Endothelial cell of umbilical vein (primary cell): ENCODE measurements around the gene FGR. TPM values are rescaled to one million over a fixed set of nuclear protein-coding genes. Genes with fewer than 3 reads are reported as not detected.

Experiments
- BruUV-seq: library from RNA; stranded (reverse); fragments of 400-500 nt; replicated peaks from 2 replicates; lab custom pipeline; 2021; lab: Mats Ljungman, UMichigan
- CTCF ChIA-PET: fragments of 300-600, 350-600 bp; sonication (Branson Sonifier 250); formaldehyde crosslinking; loops from one replicate; lab custom pipeline; 2021; ENCODE audit warnings: antibody characterized with exemption, inconsistent platforms; lab: Charles Lee
- POLR2A ChIA-PET: fragments of 300-600, 350-600 bp; sonication (Branson Sonifier 250); formaldehyde crosslinking; loops from one replicate; lab custom pipeline; 2021; ENCODE audit warnings: antibody characterized with exemption, inconsistent platforms; lab: Charles Lee
- DNase-seq: peaks from one replicate; pipeline ENCODE4 v3.0.0-alpha.2; 2011; ENCODE audit warnings: low read depth, low spot score
- FAIRE-seq: peaks from 2 replicates; lab custom pipeline; 2011; peaks lifted over from hg19 to GRCh38; lab: Jason Lieb, UNC
- H2AFZ ChIP-seq: 2 replicates; pipeline ENCODE4 v1.6.0; 2012; ENCODE audit warnings: low read depth, low read length, control low read depth, inconsistent platforms
- H3K27ac ChIP-seq: 2 replicates; pipeline ENCODE4 v1.5.1; 2011; ENCODE audit warnings: low read depth, mild to moderate bottlenecking, control low read depth, low read length, moderate library complexity; ENCODE audit not compliant: insufficient read depth
- H3K27me3 ChIP-seq, 2 experiments: 2 replicates each; pipeline versions ENCODE4 v1.6.0 to v1.6.1; 2011; ENCODE audit warnings: low read length in 2 of 2, mixed read lengths in 1 of 2; ENCODE audit not compliant: control insufficient read depth in 2 of 2, insufficient read depth in 2 of 2
- H3K36me3 ChIP-seq, 2 experiments: 2 replicates in 1 of 2; 3 replicates in 1 of 2; pipeline ENCODE4 v1.5.1; 2011; ENCODE audit warnings: low read length in 2 of 2, mild to moderate bottlenecking in 1 of 2, moderate library complexity in 1 of 2; ENCODE audit not compliant: control insufficient read depth in 2 of 2, insufficient read depth in 2 of 2; ENCODE audit errors: extremely low read depth in 1 of 2
- H3K4me1 ChIP-seq: 3 replicates; pipeline ENCODE4 v1.5.1; 2011; ENCODE audit warnings: mild to moderate bottlenecking, low read length; ENCODE audit not compliant: control insufficient read depth, insufficient read depth; ENCODE audit errors: extremely low read depth
- H3K4me2 ChIP-seq: 2 replicates; pipeline ENCODE4 v1.6.1; 2011; ENCODE audit warnings: low read length, control low read depth, mixed read lengths; ENCODE audit not compliant: insufficient read depth
- H3K4me3 ChIP-seq, 3 experiments: fragments of 200-600 bp in 1 of 3; sonication (generic), shearing (Covaris generic) in 1 of 3; replicated peaks in 1 of 3; 2 replicates each; pipeline ENCODE4 v1.5.1; 2011 to 2016; ENCODE audit warnings: control low read depth in 3 of 3, low read length in 3 of 3, mild to moderate bottlenecking in 2 of 3, inconsistent platforms in 1 of 3, low read depth in 1 of 3, moderate library complexity in 1 of 3; ENCODE audit not compliant: insufficient read depth in 1 of 3
- H3K79me2 ChIP-seq: 2 replicates; pipeline ENCODE4 v1.6.0; 2012; ENCODE audit warnings: low read length, inconsistent platforms; ENCODE audit not compliant: control insufficient read depth, insufficient read depth
- H3K9ac ChIP-seq: replicated peaks from 2 replicates; pipeline ENCODE3; 2011; ENCODE audit warnings: low read length, control low read depth; ENCODE audit not compliant: insufficient read depth; ENCODE audit errors: extremely low read depth
- H3K9me1 ChIP-seq: replicated peaks from 3 replicates; pipeline ENCODE4 v1.6.0; 2011; ENCODE audit warnings: mild to moderate bottlenecking, low read length; ENCODE audit not compliant: control insufficient read depth, insufficient read depth; ENCODE audit errors: extremely low read depth
- H3K9me3 ChIP-seq: replicated peaks from 2 replicates; pipeline ENCODE4 v1.5.1; 2012; ENCODE audit warnings: low read length, inconsistent platforms; ENCODE audit not compliant: control insufficient read depth, insufficient read depth
- H4K20me1 ChIP-seq: replicated peaks from 2 replicates; pipeline ENCODE3; 2011; ENCODE audit warnings: mild to moderate bottlenecking, low read length; ENCODE audit not compliant: control insufficient read depth, insufficient read depth; ENCODE audit errors: extremely low read depth
- EZH2 ChIP-seq: IDR thresholded peaks from 2 replicates; pipeline ENCODE4 v1.6.1; 2012; ENCODE audit warnings: borderline replicate concordance, low read depth, mild to moderate bottlenecking, moderate library complexity, low read length, inconsistent platforms; ENCODE audit not compliant: severe bottlenecking
- POLR2A ChIP-seq: IDR thresholded peaks from 2 replicates; pipeline ENCODE4 v1.6.1; 2012; ENCODE audit warnings: low read depth, mild to moderate bottlenecking, control low read depth, low read length
- dilution Hi-C: fragments of 300-500 bp; cut with MboI; formaldehyde crosslinking; loops from one replicate; pipeline ENCODE4 v1.15.0; 2019; ENCODE audit warnings: low sequenced_read_pairs; ENCODE audit not compliant: extremely low pct_ligation_motif_present
- intact Hi-C: fragments of 100-400 bp; cut with micrococcal nuclease; formaldehyde crosslinking; loops from one replicate; pipeline ENCODE4 v1.10.0; 2022
- polyA plus RNA-seq, 4 experiments: library from polyadenylated mRNA; depleted of rRNA in 3 of 4; stranded (reverse) in 3 of 4; unstranded in 1 of 4; fragments of >200 nt; gene quantifications; 2 replicates each; pipeline versions ENCODE4 v1.2.1 to v1.2.3, GENCODE V29; 2011 to 2012; ENCODE audit warnings: missing spikeins in 1 of 4
- total RNA-seq: library from RNA; stranded (reverse); gene quantifications from 2 replicates; pipeline ENCODE4 v1.2.3, GENCODE V29; 2021
- TF ChIP-seq, protein P1 (sequence below), 2 donors: IDR thresholded peaks; 1 replicate in 1 of 2; 2 replicates in 1 of 2; pipeline ENCODE4 v1.5.1; 2011; ENCODE audit warnings: low read length in 2 of 2, mild to moderate bottlenecking in 2 of 2, moderate library complexity in 2 of 2, control low read depth in 1 of 2, inconsistent platforms in 1 of 2, low read depth in 1 of 2; ENCODE audit not compliant: insufficient read depth in 1 of 2; ENCODE audit errors: extremely low read depth in 1 of 2
- TF ChIP-seq, protein P2 (sequence below): IDR thresholded peaks from 2 replicates; pipeline ENCODE4 v1.6.1; 2011; ENCODE audit not compliant: insufficient read depth, insufficient read length

The FGR gene
- total and polyA plus RNA-seq, 2 donors (not counting 3 experiments of a cell fraction or from before 2014, with no cell fraction given): 0.18 TPM; not detected in 1

DNA sequence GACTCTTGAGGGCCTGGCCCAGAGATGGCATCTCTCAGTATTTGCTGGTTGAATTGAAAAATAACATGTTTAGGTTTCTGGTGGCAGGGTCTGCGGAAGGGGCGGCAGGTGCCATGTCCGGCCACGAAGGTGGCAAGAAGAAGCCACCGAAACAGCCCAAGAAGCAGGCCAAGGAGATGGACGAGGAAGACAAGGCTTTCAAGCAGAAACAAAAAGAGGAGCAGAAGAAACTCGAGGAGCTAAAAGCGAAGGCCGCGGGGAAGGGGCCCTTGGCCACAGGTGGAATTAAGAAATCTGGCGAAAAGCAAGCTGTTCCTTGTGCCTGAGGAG, 14.3 kb upstream of the FGR start:
- no peak for FAIRE-seq
- Histone ChIP-seq H3K27ac (no peak overlapping the region), H3K36me3 (no peaks in the 10 kb centered on the region), H3K9ac (no peak overlapping the region), H3K9me3 (no peaks in the 10 kb centered on the region), H3K27me3 (no peaks in the 10 kb centered on the region), H2AFZ (no peak overlapping the region), H3K4me2 (no peak overlapping the region), H3K79me2 (no peaks in the 10 kb centered on the region), H3K9me1 (no peaks in the 10 kb centered on the region), H4K20me1 (no peaks in the 10 kb centered on the region), H3K4me1 (no peaks in the 10 kb centered on the region), H3K4me3 (no peak overlapping the region)
- no peak for DNase-seq
- TF ChIP-seq, protein P1, sequence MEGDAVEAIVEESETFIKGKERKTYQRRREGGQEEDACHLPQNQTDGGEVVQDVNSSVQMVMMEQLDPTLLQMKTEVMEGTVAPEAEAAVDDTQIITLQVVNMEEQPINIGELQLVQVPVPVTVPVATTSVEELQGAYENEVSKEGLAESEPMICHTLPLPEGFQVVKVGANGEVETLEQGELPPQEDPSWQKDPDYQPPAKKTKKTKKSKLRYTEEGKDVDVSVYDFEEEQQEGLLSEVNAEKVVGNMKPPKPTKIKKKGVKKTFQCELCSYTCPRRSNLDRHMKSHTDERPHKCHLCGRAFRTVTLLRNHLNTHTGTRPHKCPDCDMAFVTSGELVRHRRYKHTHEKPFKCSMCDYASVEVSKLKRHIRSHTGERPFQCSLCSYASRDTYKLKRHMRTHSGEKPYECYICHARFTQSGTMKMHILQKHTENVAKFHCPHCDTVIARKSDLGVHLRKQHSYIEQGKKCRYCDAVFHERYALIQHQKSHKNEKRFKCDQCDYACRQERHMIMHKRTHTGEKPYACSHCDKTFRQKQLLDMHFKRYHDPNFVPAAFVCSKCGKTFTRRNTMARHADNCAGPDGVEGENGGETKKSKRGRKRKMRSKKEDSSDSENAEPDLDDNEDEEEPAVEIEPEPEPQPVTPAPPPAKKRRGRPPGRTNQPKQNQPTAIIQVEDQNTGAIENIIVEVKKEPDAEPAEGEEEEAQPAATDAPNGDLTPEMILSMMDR (IDR thresholded peaks at IDR 0.05; ENCODE audit: extremely low read depth in 1 of 2, insufficient read depth in 1 of 2, low read depth in 1 of 2, low read length in 2 of 2): no peak
- POLR2A ChIA-PET: no interaction called here
- no TSS peak for BruUV-seq
- dilution Hi-C loops (no loop called here), intact Hi-C loops (no loop called here)
- CTCF ChIA-PET: interaction anchor here (0.8 to 2.3 kb wide), 6 partner anchors 14 to 254 kb away, joined by 3 to 19 read pairs (median 6); no protein-coding TSS in a partner anchor

DNA sequence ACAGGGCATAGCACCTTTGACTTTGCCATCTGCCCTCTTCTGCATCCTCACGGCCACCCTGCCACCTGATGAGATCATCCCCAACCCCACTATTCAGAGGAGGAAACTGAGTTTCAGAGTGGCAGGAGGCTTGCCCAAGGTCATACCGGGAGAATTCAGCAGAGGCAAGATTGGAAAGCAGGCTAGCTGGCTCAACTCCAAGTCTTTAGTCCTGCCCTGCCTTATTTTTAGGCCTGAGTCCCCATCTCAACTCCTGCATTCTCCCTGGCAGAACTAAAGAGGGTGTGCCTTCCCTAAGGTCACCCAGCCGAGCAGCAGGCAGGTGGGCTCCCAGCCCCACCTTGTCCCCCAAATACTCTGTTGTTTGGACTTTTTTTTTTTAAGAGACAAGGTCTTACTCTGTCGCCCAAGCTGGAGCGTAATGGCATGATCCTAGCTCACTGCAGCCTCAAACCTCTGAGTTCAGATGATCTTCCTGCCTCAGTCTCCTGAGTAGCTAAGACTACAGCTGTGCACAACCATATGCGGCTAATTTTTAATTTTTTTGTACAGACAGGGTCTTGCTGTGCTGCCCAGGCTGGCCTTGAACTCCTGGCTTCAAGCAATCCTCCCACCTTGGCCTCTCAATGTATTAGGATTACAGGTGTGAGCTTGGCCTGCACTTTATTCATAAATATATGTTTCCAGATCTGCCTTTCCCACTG, 13.8 kb upstream of the FGR start:
- no peak for TF ChIP-seq EZH2
- TF ChIP-seq POLR2A: no peak
- TF ChIP-seq, protein P1 (IDR thresholded peaks at IDR 0.05; ENCODE audit: extremely low read depth in 1 of 2, insufficient read depth in 1 of 2, low read depth in 1 of 2, low read length in 2 of 2): no peak
- TF ChIP-seq, protein P2, sequence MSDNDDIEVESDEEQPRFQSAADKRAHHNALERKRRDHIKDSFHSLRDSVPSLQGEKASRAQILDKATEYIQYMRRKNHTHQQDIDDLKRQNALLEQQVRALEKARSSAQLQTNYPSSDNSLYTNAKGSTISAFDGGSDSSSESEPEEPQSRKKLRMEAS: no peak
- H3K27me3 ChIP-seq: no peaks in the 10 kb centered on the region
- no peaks in the 10 kb centered on the region for H3K79me2 ChIP-seq
- no peak overlapping the region for H2AFZ ChIP-seq
- H4K20me1 ChIP-seq: no peaks in the 10 kb centered on the region
- CTCF ChIA-PET: interaction anchor here (0.8 to 2.3 kb wide), 4 partner anchors 14 to 253 kb away, joined by 3 to 19 read pairs (median 6); no protein-coding TSS in a partner anchor
- no peak for FAIRE-seq
- dilution Hi-C loops (no loop called here), intact Hi-C loops (no loop called here)
- H3K4me3 ChIP-seq: no peak overlapping the region
- H3K27ac ChIP-seq: no peak overlapping the region
- DNase-seq: no peak
- BruUV-seq: no TSS peak
- H3K9ac ChIP-seq: no peak overlapping the region
- H3K9me1 ChIP-seq: no peaks in the 10 kb centered on the region
- no peak overlapping the region for H3K4me2 ChIP-seq
- H3K9me3 ChIP-seq: no peaks in the 10 kb centered on the region
- H3K4me1 ChIP-seq: no peaks in the 10 kb centered on the region
- no peaks in the 10 kb centered on the region for H3K36me3 ChIP-seq
- POLR2A ChIA-PET: no interaction called here
